HG02973 (cell line): ENCODE results near the gene PNMT.

Source experiments
- ATAC-seq: cut with Tn5 transposase; IDR thresholded peaks from one replicate; pipeline ENCODE4 v1.9.1; 2021; ENCODE audit warnings: moderate library complexity; ENCODE audit not compliant: unreplicated experiment

The PNMT gene

DNA sequence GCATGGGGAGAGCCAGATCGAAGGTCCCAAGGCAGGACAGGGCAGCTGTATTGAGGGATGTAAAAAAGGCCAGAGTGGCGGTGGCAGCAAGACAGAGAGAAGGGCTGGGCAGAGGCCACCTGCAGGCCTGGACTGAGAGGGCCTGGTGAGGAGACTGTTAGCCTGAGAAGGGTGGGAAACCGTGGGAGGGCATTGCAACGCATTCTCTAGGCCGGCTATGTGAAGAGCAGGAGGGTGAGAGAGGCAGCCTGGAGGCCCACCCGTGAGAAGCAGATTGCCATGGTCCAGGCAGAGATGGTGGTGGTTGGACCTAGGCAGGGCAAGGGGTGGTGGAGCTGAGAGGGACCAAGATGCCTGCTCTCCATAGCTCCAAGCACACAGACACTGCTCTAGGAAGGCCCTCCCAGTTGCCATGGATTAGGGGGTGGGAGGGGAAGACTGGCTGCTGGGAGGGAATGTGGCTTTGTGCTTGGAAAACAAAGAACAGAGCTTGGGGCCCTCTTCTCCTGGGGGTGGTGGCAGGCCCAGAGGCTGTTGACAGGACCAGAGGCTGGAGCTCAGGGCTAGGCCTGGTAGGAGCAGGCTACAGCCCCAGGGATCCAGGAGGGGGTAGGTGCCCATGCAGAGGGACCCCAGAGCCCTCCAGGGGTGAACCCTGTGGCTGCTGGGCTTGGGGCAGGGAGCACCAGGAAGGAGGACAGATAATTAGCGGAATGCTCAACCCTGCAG lies 15.5 kb upstream of the PNMT start:
- ATAC-seq, result no peak

DNA sequence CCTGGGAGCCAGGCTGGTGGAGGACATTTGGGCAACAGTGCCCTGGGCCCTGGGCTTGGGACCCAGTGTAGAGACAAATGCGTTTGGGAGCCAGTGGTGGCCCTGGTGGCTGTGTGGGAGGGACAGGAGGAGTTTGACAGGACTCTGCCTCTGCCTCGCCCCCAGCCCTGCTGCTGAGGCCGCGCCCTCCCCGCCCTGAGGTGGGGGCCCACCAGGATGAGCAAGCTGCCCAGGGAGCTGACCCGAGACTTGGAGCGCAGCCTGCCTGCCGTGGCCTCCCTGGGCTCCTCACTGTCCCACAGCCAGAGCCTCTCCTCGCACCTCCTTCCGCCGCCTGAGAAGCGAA lies 15.0 kb upstream of the PNMT start:
- no peak for ATAC-seq

DNA sequence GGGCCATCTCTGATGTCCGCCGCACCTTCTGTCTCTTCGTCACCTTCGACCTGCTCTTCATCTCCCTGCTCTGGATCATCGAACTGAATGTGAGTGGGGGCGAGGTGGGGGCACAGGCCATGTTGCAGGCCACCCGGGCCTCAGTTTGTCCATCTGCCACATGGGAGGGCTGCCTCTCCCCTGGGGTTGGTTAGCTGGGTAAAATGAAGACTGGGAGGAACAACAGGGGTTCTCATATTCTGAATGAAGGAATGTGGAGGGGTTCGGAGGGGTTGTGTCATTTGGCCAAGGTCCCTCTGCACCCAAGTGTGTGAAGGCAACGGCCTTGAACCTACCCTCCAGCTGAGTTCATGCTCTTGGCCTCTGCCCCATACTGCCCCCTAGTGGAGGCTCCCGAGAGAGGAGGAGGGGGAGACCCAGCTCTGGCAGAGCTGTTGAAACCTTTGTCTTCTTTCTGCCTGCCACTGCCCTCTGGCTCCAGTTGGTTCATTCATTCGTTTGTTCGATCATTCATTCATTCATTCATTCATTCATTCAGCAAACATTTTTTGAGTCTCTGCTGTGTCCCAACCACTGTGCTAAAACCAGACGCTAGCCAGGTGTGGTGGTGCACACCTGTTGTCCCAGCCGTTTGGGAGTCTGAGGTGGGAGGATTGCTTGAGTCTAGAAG lies 14.5 kb upstream of the PNMT start:
- ATAC-seq, result no peak

DNA sequence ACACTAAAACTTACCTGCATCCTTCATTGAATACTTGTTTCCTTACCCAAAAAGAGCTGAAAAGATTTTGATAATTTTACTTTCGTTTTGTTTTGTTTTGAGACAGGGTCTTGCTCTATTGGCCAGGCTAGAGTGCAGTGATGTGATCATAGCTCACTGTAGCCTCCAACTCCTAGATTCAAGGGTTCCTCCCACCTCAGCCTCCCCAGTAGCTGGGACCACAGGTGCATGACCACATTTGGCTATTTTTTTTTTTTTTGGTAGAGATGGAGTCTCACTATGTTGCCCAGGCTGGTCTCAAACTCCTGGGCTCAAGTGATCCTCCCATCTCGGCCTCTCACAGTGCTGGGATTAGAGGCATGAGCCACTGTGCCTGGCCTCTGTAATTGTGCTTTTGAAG lies 13.1 kb upstream of the PNMT start:
- ATAC-seq, result no peak

DNA sequence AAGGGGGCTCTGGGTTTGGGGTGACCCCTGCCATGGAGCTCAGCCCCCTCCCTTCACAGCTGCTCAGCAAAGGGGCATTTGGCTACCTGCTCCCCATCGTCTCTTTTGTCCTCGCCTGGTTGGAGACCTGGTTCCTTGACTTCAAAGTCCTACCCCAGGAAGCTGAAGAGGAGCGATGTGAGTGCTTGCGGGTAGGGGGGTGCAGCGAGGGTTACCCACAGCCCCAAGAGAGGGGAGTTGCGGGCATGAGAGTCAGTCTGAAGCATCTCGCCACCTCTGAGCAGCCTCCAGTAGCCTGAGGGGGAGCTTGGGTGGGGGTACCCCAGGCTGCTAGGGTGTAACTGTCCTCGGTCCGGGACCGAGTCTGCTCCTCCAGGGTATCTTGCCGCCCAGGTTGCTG lies 9.9 kb upstream of the PNMT start:
- ATAC-seq, result no peak

DNA sequence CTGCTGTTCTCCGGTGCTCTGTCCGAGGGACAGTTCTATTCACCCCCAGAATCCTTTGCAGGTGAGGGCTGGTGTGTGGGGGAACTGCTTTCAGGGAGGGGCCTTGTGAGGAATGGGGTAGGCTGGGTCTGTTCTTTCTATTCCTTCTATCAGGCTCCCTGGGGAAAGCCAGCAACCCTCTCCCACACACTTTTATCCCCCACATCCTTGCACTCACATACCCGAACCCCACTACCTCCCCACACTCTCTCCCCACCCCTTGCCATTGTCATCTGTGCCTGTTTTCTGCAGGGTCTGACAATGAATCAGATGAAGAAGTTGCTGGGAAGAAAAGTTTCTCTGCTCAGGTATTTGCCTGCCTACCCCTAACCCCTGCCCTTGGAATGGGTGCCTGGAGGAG lies 9.5 kb upstream of the PNMT start:
- no peak for ATAC-seq

DNA sequence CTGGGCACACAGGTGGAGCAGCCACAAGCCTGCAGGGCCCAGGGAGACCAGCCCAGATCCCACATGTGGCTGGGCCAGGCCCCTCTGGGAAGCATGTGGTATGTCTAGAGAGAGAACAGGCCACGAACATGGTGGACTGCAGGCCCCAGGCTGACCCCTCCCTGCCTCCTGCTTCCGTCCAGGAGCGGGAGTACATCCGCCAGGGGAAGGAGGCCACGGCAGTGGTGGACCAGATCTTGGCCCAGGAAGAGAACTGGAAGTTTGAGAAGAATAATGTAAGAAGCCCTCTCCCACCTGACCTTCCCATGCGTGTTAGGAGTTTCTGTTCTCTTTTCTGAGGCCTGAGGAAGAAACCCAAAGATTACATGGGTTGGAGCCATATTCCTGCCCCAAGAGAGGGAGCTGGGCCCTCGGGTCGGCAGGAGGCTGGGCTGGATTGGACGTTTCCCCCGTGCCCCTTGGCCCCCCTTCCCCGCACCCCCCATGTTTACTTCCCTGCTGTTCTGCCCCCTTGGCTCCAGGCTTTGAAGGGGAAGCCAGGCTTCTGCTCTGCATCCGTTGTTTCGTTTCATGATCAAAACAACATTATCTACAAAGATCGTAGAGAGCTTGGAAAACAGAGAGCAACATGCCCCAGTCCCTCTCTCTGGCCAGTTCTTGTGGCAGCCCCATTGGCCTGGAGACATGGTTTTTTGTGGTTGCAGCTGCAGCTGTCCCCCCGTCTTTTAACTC lies 8.8 kb upstream of the PNMT start:
- no peak for ATAC-seq

DNA sequence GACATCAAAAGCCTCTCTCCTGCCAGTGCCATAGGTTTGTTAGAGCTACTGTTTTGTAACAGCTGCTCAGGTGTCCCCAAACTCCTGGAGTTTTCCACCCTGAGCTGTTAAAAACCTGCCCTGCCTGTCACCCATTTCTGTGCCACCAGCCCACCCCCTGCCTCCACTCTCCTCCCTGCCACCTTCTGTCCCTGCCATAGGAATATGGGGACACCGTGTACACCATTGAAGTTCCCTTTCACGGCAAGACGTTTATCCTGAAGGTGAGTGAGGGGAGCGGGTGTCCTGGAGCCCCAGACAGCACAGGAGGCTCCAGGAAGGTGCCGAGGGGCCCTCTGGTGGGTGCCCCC lies 8.3 kb upstream of the PNMT start:
- no peak for ATAC-seq

DNA sequence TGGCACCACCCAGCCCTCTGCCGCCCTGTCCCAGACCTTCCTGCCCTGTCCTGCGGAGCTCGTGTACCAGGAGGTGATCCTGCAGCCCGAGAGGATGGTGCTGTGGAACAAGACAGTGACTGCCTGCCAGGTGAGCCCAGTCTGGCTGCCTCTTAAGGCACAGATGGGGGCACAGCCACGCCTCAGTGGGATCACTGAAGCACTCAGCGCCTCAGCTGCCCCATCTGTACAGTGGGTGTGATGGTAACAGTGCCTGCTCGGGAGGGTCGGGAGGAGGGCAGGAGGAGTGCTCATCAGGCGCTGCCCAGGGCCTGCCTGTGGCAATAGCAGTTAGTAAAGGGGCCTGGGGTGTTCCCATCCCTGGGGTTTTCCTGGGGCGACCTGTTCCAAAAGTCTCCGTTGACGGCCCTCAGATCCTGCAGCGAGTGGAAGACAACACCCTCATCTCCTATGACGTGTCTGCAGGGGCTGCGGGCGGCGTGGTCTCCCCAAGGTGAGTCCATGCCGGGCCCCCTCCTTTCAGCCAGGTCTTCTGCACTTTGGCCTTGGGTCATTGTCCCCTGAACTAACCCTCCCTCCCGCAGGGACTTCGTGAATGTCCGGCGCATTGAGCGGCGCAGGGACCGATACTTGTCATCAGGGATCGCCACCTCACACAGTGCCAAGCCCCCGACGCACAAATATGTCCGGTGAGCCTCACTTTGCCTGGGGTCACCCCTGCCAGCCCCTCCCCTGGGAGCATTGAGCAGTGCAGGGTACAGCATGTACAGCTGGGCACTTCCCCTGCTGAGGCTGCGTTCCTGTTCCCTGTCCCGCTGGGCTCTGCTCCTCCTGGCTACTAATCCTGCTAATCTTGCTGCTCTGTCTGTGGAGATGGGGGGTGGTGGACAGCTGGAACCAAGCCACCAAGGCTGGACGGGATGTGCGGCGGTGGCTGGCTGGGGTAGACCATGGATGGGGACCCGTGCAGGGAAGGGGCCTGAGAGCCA lies 7.6 kb upstream of the PNMT start:
- no peak for ATAC-seq

DNA sequence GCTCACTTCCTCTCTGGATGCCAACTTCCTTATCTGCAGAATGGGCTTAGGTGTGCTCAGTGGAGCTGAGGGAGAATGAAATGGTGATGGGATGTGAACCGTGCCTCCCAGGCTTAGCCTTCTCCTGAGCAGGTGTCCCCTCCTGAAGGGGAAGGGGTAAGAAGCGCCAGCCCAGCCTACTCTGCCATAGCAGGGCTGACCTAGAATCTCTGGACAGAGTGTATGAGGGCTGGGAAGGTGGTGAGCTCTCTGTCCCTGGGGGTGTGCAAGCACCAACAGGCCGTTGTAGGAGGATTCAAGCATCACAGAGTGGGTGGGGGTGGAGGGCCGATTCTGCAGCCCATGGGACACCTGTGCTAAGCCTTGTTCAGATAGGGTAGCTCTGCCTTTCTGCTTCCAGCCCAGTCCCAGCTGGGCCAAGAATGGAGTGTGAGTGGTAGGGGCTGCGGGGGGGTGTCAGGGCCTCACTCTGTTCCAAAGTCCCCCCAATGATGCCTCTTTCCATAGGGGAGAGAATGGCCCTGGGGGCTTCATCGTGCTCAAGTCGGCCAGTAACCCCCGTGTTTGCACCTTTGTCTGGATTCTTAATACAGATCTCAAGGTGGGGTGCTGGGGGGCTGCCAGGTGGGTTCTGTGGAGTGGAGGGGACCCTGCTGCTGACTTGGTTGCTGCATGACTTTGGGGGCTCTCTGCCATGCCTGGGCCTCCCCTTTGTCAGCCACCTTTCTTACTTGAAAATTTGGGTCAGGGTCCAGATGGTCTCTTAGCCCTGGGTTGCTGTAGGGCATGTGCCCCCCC lies 6.3 kb upstream of the PNMT start:
- no peak for ATAC-seq

DNA sequence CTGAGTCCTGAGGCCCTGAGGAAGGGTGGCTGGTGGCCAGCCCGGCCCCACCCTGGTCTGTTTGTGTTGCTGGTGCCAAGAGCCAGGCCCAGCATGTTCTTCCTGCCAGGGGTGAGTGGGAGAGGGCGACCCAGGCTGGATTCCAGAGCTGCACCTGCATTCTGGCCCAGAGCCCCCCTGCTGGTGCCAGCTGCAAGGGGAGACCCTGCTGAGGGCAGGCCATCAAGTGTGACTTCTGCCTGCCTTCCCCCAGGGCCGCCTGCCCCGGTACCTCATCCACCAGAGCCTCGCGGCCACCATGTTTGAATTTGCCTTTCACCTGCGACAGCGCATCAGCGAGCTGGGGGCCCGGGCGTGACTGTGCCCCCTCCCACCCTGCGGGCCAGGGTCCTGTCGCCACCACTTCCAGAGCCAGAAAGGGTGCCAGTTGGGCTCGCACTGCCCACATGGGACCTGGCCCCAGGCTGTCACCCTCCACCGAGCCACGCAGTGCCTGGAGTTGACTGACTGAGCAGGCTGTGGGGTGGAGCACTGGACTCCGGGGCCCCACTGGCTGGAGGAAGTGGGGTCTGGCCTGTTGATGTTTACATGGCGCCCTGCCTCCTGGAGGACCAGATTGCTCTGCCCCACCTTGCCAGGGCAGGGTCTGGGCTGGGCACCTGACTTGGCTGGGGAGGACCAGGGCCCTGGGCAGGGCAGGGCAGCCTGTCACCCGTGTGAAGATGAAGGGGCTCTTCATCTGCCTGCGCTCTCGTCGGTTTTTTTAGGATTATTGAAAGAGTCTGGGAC lies 5.5 kb upstream of the PNMT start:
- no peak for ATAC-seq

DNA sequence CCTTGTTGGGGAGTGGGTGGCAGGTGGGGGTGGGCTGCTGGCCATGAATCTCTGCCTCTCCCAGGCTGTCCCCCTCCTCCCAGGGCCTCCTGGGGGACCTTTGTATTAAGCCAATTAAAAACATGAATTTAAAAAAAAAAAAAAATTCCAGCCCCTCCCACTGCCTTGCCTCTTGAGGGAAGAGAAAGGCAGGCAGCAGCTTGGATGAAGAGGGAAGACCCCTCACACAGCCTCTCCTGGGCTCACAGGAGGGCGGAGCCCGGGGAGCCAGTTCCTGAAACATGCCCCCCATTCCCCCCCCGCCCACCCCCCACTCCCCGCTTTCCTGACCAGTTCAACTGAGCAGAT lies 4.9 kb upstream of the PNMT start:
- ATAC-seq, result no peak

DNA sequence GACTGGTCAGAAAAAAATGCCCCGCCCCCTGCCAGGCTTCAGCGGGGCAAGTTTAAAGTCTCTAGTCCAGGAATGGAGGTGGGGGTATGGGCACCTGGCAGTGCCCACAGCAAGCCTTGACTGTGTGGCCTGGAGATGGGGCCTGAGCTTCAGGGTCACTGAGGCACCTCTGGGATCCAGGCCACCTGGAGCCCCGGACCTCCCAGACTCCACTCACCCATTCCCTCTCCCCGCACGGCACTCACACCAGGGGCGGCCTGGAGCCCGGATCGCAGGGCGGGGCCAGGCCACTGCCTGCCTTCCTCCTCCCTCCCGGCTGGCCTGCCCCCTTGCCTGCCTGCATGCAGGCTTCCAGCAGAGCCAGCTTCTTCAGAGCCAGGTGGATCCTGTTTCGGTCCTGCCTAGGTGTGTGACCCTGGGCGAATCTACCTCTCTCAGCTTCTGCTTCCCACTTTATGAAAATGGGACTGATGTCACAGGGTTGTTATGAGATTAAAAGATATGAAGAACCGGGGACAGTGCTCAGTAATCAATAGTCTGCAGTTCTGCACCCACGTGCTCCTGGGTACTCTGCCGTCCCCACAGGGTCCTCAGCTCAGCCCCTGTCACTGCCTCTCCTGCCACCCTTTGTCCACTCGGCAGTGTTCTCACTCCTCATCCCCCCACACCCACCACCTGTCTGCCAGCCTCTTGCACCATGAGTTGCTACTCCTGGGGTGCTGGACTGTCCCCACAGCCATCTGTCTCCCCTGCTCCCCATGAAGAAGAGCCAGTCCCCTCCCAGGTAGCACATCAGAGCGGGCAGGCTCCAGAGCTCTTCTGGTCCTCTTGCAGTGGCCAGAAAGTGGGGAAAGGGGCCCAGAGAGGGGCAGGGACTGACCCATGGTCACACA lies 4.3 kb upstream of the PNMT start:
- ATAC-seq, result no peak

DNA sequence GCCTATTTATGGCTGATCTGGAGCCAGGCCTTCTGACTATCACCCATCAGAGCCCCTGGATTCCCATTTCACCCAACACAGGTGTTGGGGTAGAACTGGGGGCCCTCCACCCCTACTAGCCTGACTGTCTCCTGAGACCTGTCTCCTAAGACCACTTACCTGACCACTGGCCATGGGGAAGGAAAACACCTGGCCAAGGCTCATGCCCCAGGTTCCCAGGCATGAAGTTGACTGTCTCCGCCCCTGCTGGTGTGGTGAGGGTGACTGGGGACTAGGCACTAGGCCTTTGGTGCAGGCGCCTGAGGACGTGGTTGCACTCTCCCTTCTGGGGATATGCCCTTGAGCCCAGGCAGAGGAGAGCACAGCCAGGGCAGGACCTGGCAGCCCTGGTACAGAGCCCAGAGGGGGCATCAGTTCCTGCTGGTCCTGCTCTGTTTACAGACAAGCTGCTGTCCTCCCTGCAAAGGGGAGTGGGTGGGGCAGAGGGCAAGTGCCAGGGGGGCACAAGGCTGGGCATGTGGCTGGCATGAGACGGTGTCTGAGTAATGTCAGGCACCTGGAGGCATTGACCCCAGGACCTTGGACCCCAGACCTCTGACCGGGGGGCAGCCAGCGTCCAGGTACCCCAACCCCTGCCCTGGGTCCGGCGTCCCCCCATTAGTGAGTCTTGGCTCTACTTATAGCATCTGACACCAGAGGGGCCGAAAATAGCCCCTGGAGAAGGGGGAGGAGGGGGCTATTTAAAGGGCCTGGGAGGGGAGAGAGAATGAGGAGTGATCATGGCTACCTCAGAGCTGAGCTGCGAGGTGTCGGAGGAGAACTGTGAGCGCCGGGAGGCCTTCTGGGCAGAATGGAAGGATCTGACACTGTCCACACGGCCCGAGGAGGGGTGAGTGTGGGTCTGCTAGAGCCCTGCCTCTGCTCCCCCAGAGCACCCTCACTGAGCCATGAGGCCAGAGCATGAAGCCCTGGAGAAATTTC lies 3.4 kb upstream of the PNMT start, which contains the start of gene TCAP:
Gene TCAP (plus strand): TSS at position 769 of the 981 bp plus-strand sequence. CDS start 11 bp downstream, at position 780.
- no peak for ATAC-seq

DNA sequence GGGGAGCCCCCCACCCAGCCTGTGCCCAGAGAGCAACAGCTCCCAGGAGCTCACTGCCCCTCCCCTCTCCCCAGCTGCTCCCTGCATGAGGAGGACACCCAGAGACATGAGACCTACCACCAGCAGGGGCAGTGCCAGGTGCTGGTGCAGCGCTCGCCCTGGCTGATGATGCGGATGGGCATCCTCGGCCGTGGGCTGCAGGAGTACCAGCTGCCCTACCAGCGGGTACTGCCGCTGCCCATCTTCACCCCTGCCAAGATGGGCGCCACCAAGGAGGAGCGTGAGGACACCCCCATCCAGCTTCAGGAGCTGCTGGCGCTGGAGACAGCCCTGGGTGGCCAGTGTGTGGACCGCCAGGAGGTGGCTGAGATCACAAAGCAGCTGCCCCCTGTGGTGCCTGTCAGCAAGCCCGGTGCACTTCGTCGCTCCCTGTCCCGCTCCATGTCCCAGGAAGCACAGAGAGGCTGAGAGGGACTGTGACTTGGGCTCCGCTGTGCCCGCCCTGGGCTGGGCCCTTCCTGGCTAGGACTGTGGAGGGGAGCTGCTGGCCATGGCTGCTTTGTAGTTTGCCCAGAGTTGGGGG lies 2.5 kb upstream of the PNMT start:
- no peak for ATAC-seq

DNA sequence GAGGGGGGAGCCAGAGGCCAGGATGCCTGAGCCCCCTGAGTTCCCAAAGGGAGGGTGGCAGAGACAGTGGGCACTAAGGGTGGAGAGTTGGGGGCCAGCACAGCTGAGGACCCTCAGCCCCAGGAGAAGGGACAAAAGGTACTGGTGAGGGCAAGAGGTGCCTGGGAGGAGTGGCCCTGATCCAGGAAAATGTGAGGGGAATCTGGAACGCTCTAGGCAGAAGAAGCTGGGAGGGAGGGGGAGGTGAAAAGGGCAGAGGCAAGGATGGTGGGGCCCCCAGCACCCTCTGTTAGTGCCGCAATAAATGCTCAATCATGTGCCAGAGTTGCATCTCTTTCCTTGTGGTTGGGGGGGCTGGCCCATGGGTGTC lies 2.0 kb upstream of the PNMT start:
- no peak for ATAC-seq

DNA sequence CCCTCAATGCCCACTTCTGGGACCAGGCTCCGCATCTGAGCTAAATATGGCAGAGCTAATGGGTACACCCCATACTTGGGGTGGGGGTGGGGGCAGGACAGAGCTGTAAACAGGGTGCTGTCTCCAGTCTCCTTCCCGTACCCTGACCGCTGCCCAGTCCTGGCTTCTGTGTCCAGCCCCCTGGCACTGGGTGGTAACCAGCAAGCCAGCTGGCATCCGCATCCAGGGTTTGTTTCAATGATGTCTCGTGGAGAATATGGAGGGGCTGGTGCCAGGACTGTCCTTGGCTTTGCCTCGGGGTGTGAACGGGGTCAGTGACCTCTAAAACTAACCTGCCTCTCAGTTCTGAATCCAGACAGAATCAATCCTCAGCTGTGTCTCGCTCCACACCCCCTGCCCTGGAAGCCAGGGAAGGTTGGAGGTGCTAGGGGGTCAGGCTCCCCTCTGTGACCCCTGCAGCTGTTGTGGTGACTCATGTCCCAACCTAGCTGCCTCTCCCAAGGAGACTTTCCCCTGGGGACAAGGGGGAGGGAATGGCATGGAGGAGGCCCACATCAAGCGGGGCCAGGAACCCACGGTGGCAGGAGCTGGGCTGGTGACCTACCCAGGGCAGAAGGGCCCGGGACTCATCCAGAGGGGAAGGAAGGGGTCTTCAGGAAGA lies 1.5 kb upstream of the PNMT start:
- ATAC-seq, result no peak
